Kidney (tissue), 14 donors: ENCODE results near the gene XYLB. TPM values are rescaled to one million over a fixed set of nuclear protein-coding genes. Genes with fewer than 3 reads are reported as not detected.

Experiments
- DNase-seq, 5 donors: peaks; one replicate each; pipeline ENCODE4 v3.0.0-alpha.2; 2013 to 2020
- FAIRE-seq: peaks from 2 replicates; lab custom pipeline; 2012; peaks lifted over from hg19 to GRCh38; lab: Jason Lieb, UNC
- H3K27ac ChIP-seq, 2 donors: one replicate each; pipeline ENCODE4 v1.7.0; 2013; ENCODE audit warnings: low read depth in 2 of 2, low read length in 2 of 2, inconsistent platforms in 1 of 2
- H3K27me3 ChIP-seq: one replicate; pipeline ENCODE4 v1.7.1; 2013; ENCODE audit warnings: low read length, inconsistent platforms; ENCODE audit not compliant: control insufficient read depth, insufficient read depth
- H3K36me3 ChIP-seq, 3 donors: one replicate each; pipeline versions ENCODE4 v1.7.0 to v1.7.1; 2013; ENCODE audit warnings: low read length in 3 of 3, control low read depth in 1 of 3, inconsistent platforms in 1 of 3; ENCODE audit not compliant: insufficient read depth in 3 of 3, control insufficient read depth in 2 of 3
- H3K4me1 ChIP-seq, 3 donors: one replicate each; pipeline versions ENCODE4 v1.7.0 to v1.7.1; 2013; ENCODE audit warnings: low read length in 3 of 3, inconsistent platforms in 1 of 3, low read depth in 1 of 3; ENCODE audit not compliant: control insufficient read depth in 2 of 3, insufficient read depth in 2 of 3
- H3K4me3 ChIP-seq, 3 donors: one replicate each; pipeline versions ENCODE4 v1.7.0 to v1.8.1; 2013; ENCODE audit warnings: low read length in 3 of 3, control low read depth in 1 of 3, inconsistent platforms in 1 of 3
- H3K9ac ChIP-seq, 3 donors: one replicate each; pipeline versions ENCODE4 v1.7.0 to v1.7.1; 2013; ENCODE audit warnings: low read length in 3 of 3, control low read depth in 1 of 3, inconsistent platforms in 1 of 3
- H3K9me3 ChIP-seq, 3 donors: one replicate each; pipeline versions ENCODE4 v1.7.0 to v1.7.1; 2013; ENCODE audit warnings: low read length in 3 of 3, control low read depth in 1 of 3, inconsistent platforms in 1 of 3; ENCODE audit not compliant: control insufficient read depth in 2 of 3, insufficient read depth in 1 of 3
- intact Hi-C: fragments of 100-400 bp; cut with DNase I; formaldehyde crosslinking; loops from one replicate; pipeline ENCODE4 v1.11.1; 2022
- polyA plus RNA-seq: library from polyadenylated mRNA; stranded (reverse); fragments of 350-450 nt; fragmentation: Illumina TruSeq; extraction: RNeasy Lipid Tissue Mini Kit (QIAGEN cat#74804); gene quantifications from one replicate; pipeline ENCODE4 v1.2.3, GENCODE V29; 2014; ENCODE audit warnings: low read depth, low replicate concordance; ENCODE audit not compliant: insufficient read depth
- total RNA-seq: library from RNA; stranded (reverse); fragmentation: NEBNext Ultra II Directional; extraction: Animal tissue kit (Norgen Biotek cat#: 25700); gene quantifications from one replicate; pipeline ENCODE4 v1.2.1, GENCODE V29; 2021
- TF ChIP-seq, protein P1 (sequence below): IDR thresholded peaks from 3 replicates; pipeline ENCODE4 v1.5.1; 2012; ENCODE audit warnings: mild to moderate bottlenecking, moderate library complexity, borderline replicate concordance; ENCODE audit not compliant: insufficient read depth; ENCODE audit errors: extremely low read depth
- donor health status: control.
- donor health status: control.
- donor health status: control.
- donor health status: control.
- donor health status: control.
- donor health status: DM: yes; HTN: yes; CAD: no.
- donor health status: Normal renal cell carcinoma (clear cell type).

XYLB gene
- total and polyA plus RNA-seq, 2 donors from 2014 or later: 6.0 to 7.9 TPM

DNA sequence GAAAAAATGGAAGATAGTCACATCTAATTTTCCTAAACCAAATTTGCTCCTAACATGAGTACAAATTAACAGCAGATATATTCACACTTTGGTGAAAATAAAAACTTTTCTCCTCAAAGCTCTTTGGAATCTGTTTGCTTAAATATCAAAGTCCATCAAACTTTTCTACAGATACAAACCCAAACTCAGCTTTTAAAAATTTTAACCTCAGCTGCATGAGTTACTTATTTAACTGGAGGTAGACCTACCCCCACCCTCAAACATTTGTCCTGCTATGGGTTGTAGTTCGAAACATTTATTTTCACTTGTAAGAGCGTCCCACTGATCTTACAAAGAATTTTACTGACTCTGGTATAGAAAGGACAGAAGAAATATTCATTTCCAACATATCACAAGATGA lies 8.9 kb upstream of the XYLB start:
- no peaks in the 10 kb centered on the region for H3K27me3 ChIP-seq
- FAIRE-seq (peak; percentile 55), DNase-seq (no peak)
- H3K9me3 ChIP-seq: no peaks in the 10 kb centered on the region
- H3K4me3 ChIP-seq: no peak overlapping the region
- TF ChIP-seq, protein P1, sequence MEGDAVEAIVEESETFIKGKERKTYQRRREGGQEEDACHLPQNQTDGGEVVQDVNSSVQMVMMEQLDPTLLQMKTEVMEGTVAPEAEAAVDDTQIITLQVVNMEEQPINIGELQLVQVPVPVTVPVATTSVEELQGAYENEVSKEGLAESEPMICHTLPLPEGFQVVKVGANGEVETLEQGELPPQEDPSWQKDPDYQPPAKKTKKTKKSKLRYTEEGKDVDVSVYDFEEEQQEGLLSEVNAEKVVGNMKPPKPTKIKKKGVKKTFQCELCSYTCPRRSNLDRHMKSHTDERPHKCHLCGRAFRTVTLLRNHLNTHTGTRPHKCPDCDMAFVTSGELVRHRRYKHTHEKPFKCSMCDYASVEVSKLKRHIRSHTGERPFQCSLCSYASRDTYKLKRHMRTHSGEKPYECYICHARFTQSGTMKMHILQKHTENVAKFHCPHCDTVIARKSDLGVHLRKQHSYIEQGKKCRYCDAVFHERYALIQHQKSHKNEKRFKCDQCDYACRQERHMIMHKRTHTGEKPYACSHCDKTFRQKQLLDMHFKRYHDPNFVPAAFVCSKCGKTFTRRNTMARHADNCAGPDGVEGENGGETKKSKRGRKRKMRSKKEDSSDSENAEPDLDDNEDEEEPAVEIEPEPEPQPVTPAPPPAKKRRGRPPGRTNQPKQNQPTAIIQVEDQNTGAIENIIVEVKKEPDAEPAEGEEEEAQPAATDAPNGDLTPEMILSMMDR: no peak
- H3K36me3 ChIP-seq: no peaks in the 10 kb centered on the region
- peaks cover 0 to 2% (median 0%) of the 10 kb centered on the region in 3 donors for H3K4me1 ChIP-seq
- peak overlapping the region in 1 of 2 donors; percentile 16 for H3K27ac ChIP-seq
- intact Hi-C loops: no loop called here
- H3K9ac ChIP-seq: no peak overlapping the region

DNA sequence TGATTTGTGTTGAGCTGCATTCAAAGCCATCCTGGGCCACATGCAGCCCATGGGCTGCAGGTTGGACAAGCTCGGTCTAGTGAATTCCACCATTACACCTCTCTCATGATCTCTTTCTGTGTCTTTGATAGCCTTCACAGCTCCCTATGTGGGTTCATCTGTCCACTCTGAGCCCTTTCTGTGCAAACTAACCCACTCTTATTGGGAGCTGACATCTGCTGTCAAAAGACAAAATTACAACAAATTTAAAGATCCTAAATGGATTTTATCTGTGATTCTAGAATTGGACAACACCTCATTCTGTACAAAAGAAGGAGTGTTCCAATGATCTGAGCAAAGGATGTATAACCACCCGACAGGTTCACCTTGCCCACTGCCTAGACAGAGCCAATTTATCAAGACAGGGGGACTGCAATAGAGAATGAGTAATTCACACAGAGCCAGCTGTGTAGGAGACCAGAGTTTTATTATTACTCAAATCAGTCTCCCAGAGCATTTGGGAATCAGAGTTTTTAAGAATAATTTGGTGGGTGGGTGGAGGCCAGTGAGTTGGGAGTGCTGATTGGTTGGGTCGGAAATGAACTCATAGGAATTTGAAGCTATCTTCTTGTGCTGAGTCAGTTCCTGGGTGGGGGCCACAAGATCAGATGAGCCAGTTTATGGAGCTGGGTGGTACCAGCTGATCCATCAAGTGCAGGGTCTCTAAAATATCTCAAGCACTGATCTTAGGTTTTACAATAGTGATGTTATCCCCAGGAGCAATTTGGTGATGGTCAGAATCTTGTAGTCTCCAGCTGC lies 2.6 kb upstream of the XYLB start:
- FAIRE-seq (no peak), DNase-seq (peak in 1 of 5 donors; percentile 10)
- Histone ChIP-seq H3K4me3 (no peak overlapping the region), H3K36me3 (no peaks in the 10 kb centered on the region), H3K9me3 (no peaks in the 10 kb centered on the region), H3K9ac (no peak overlapping the region), H3K27ac (no peak overlapping the region), H3K27me3 (no peaks in the 10 kb centered on the region), H3K4me1 (peaks cover 0 to 5% (median 0%) of the 10 kb centered on the region in 3 donors)
- intact Hi-C loops: no loop called here
- TF ChIP-seq, protein P1: no peak

DNA sequence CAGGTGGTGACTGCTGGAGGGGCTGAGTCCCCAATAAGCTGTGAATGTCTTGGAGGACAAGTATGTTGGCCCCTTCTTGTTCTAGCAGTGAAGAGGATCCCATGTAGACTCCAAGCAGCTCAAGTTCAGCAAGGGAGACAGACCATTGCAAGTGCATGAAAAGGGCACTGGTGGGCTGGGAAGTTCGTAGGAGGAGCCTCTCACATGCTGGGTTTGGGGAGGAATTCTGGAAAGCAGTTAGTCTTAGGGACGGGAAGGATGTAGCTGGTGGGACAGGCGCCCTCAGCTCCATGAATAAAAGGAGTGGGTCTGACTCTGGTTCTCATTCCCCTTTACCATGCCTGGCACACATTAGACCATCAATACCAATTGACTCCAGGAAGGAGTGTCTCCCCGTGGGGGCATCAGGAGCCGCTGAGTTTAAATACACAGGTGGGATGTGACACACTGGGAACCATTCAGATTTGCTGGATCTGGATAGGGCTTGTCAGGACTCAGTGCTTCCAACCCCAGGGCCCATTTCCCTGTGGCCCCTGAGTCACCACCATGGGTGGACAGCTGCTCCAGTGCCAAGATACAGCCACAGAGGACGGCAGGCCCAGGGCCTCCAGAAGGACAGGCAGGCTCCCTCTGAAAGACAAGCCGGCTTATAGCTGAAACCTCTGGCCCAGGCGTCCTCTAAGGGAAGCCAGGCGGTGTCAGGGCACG lies 552 bp upstream of the XYLB start:
- DNase-seq (no peak), FAIRE-seq (no peak)
- H3K4me1 ChIP-seq: peaks cover 0 to 5% (median 0%) of the 10 kb centered on the region in 3 donors
- peak overlapping the region; percentile 36 to 54 for H3K27ac ChIP-seq
- no peaks in the 10 kb centered on the region for H3K9me3 ChIP-seq
- intact Hi-C loops: no loop called here
- peak overlapping the region in 1 of 3 donors; percentile 42 for H3K9ac ChIP-seq
- TF ChIP-seq, protein P1: no peak
- H3K27me3 ChIP-seq: no peaks in the 10 kb centered on the region
- H3K4me3 ChIP-seq: peak overlapping the region in 1 of 3 donors; percentile 54
- no peaks in the 10 kb centered on the region for H3K36me3 ChIP-seq
